Measurements from ENCODE around the gene MEIS1.

Gene MEIS1

GRCh38 chr2:66441581-66442320, 6.8 kb downstream of the MEIS1 start:
- no peaks in the 10 kb centered on the region for H3K9me3 ChIP-seq (ENCODE audit: control insufficient read depth, insufficient read depth, low read length)
- no peaks in the 10 kb centered on the region for H3K36me3 ChIP-seq (ENCODE audit: control insufficient read depth, low read length)
- H4K20me1 ChIP-seq (ENCODE audit: control insufficient read depth, insufficient read depth, low read depth, low read length): no peaks in the 10 kb centered on the region
- H3K27me3 ChIP-seq (ENCODE audit: control insufficient read depth, low read length): no peaks in the 10 kb centered on the region
- no peak for TF ChIP-seq CTCF (IDR thresholded peaks at IDR 0.05; ENCODE audit: low read depth, low read length, poor library complexity, severe bottlenecking)
- no peak for TF ChIP-seq EZH2phosphoT487 (IDR thresholded peaks at IDR 0.05; ENCODE audit: borderline replicate concordance, low read length)
- H3K79me2 ChIP-seq (ENCODE audit: control insufficient read depth, low read length): no peaks in the 10 kb centered on the region
- H3K4me2 ChIP-seq (ENCODE audit: low read length): no peak overlapping the region
- no peaks in the 10 kb centered on the region for H3F3A ChIP-seq (ENCODE audit: control insufficient read depth, insufficient read depth)
- H3K4me1 ChIP-seq (ENCODE audit: control insufficient read depth, low read length): peaks cover 11% of the 10 kb centered on the region
- no peaks in the 10 kb centered on the region for H3K9me2 ChIP-seq (replicated peaks; ENCODE audit: control insufficient read depth, low read length)
- no peak overlapping the region for H3K4me3 ChIP-seq (ENCODE audit: low read length)
- no peak overlapping the region for H3K27ac ChIP-seq (ENCODE audit: low read depth, low read length)

- Histone ChIP-seq H3K27me3 (ENCODE audit: control insufficient read depth, low read length) (no peaks in the 10 kb centered on the region), H3K9me3 (ENCODE audit: control insufficient read depth, insufficient read depth, low read length) (no peaks in the 10 kb centered on the region), H3K9me2 (replicated peaks; ENCODE audit: control insufficient read depth, low read length) (no peaks in the 10 kb centered on the region), H3K4me1 (ENCODE audit: control insufficient read depth, low read length) (peaks cover 2% of the 10 kb centered on the region), H3K36me3 (ENCODE audit: control insufficient read depth, low read length) (no peaks in the 10 kb centered on the region), H3K79me2 (ENCODE audit: control insufficient read depth, low read length) (no peaks in the 10 kb centered on the region), H3K4me3 (ENCODE audit: low read length) (no peak overlapping the region), H3K4me2 (ENCODE audit: low read length) (no peak overlapping the region), H4K20me1 (ENCODE audit: control insufficient read depth, insufficient read depth, low read depth, low read length) (no peaks in the 10 kb centered on the region), H3K27ac (ENCODE audit: low read depth, low read length) (no peak overlapping the region), H3F3A (ENCODE audit: control insufficient read depth, insufficient read depth) (no peaks in the 10 kb centered on the region)
- TF ChIP-seq CTCF (IDR thresholded peaks at IDR 0.05; ENCODE audit: low read depth, low read length, poor library complexity, severe bottlenecking) (no peak), EZH2phosphoT487 (IDR thresholded peaks at IDR 0.05; ENCODE audit: borderline replicate concordance, low read length) (no peak)
Measured at GRCh38 chr2:66442516-66443185, 7.7 kb downstream of the MEIS1 start.

GRCh38 chr2:66443186-66443978, 8.5 kb downstream of the MEIS1 start:
- Histone ChIP-seq H3K9me2 (replicated peaks; ENCODE audit: control insufficient read depth, low read length) (no peaks in the 10 kb centered on the region), H4K20me1 (ENCODE audit: control insufficient read depth, insufficient read depth, low read depth, low read length) (no peaks in the 10 kb centered on the region), H3K36me3 (ENCODE audit: control insufficient read depth, low read length) (no peaks in the 10 kb centered on the region), H3K4me2 (ENCODE audit: low read length) (no peak overlapping the region), H3K79me2 (ENCODE audit: control insufficient read depth, low read length) (no peaks in the 10 kb centered on the region), H3K27me3 (ENCODE audit: control insufficient read depth, low read length) (no peaks in the 10 kb centered on the region), H3K9me3 (ENCODE audit: control insufficient read depth, insufficient read depth, low read length) (no peaks in the 10 kb centered on the region), H3K4me1 (ENCODE audit: control insufficient read depth, low read length) (no peaks in the 10 kb centered on the region), H3K4me3 (ENCODE audit: low read length) (no peak overlapping the region), H3K27ac (ENCODE audit: low read depth, low read length) (no peak overlapping the region), H3F3A (ENCODE audit: control insufficient read depth, insufficient read depth) (no peaks in the 10 kb centered on the region)
- no peak for TF ChIP-seq CTCF (IDR thresholded peaks at IDR 0.05; ENCODE audit: low read depth, low read length, poor library complexity, severe bottlenecking)
